Endothelial cell of umbilical vein (primary cell): ENCODE measurements around the gene TXLNA. TPM values are rescaled to one million over a fixed set of nuclear protein-coding genes. Genes with fewer than 3 reads are reported as not detected.

ENCODE experiments used
- BruUV-seq: library from RNA; stranded (reverse); fragments of 400-500 nt; replicated peaks from 2 replicates; lab custom pipeline; 2021; lab: Mats Ljungman, UMichigan
- CTCF ChIA-PET: fragments of 300-600, 350-600 bp; sonication (Branson Sonifier 250); formaldehyde crosslinking; loops from one replicate; lab custom pipeline; 2021; ENCODE audit warnings: antibody characterized with exemption, inconsistent platforms; lab: Charles Lee
- POLR2A ChIA-PET: fragments of 300-600, 350-600 bp; sonication (Branson Sonifier 250); formaldehyde crosslinking; loops from one replicate; lab custom pipeline; 2021; ENCODE audit warnings: antibody characterized with exemption, inconsistent platforms; lab: Charles Lee
- DNase-seq: peaks from one replicate; pipeline ENCODE4 v3.0.0-alpha.2; 2011; ENCODE audit warnings: low read depth, low spot score
- FAIRE-seq: peaks from 2 replicates; lab custom pipeline; 2011; peaks lifted over from hg19 to GRCh38; lab: Jason Lieb, UNC
- H2AFZ ChIP-seq: 2 replicates; pipeline ENCODE4 v1.6.0; 2012; ENCODE audit warnings: low read depth, low read length, control low read depth, inconsistent platforms
- H3K27ac ChIP-seq: 2 replicates; pipeline ENCODE4 v1.5.1; 2011; ENCODE audit warnings: low read depth, mild to moderate bottlenecking, control low read depth, low read length, moderate library complexity; ENCODE audit not compliant: insufficient read depth
- H3K27me3 ChIP-seq, 2 experiments: 2 replicates each; pipeline versions ENCODE4 v1.6.0 to v1.6.1; 2011; ENCODE audit warnings: low read length in 2 of 2, mixed read lengths in 1 of 2; ENCODE audit not compliant: control insufficient read depth in 2 of 2, insufficient read depth in 2 of 2
- H3K36me3 ChIP-seq, 2 experiments: 2 replicates in 1 of 2; 3 replicates in 1 of 2; pipeline ENCODE4 v1.5.1; 2011; ENCODE audit warnings: low read length in 2 of 2, mild to moderate bottlenecking in 1 of 2, moderate library complexity in 1 of 2; ENCODE audit not compliant: control insufficient read depth in 2 of 2, insufficient read depth in 2 of 2; ENCODE audit errors: extremely low read depth in 1 of 2
- H3K4me1 ChIP-seq: 3 replicates; pipeline ENCODE4 v1.5.1; 2011; ENCODE audit warnings: mild to moderate bottlenecking, low read length; ENCODE audit not compliant: control insufficient read depth, insufficient read depth; ENCODE audit errors: extremely low read depth
- H3K4me2 ChIP-seq: 2 replicates; pipeline ENCODE4 v1.6.1; 2011; ENCODE audit warnings: low read length, control low read depth, mixed read lengths; ENCODE audit not compliant: insufficient read depth
- H3K4me3 ChIP-seq, 3 experiments: fragments of 200-600 bp in 1 of 3; sonication (generic), shearing (Covaris generic) in 1 of 3; replicated peaks in 1 of 3; 2 replicates each; pipeline ENCODE4 v1.5.1; 2011 to 2016; ENCODE audit warnings: control low read depth in 3 of 3, low read length in 3 of 3, mild to moderate bottlenecking in 2 of 3, inconsistent platforms in 1 of 3, low read depth in 1 of 3, moderate library complexity in 1 of 3; ENCODE audit not compliant: insufficient read depth in 1 of 3
- H3K79me2 ChIP-seq: 2 replicates; pipeline ENCODE4 v1.6.0; 2012; ENCODE audit warnings: low read length, inconsistent platforms; ENCODE audit not compliant: control insufficient read depth, insufficient read depth
- H3K9ac ChIP-seq: replicated peaks from 2 replicates; pipeline ENCODE3; 2011; ENCODE audit warnings: low read length, control low read depth; ENCODE audit not compliant: insufficient read depth; ENCODE audit errors: extremely low read depth
- H3K9me1 ChIP-seq: replicated peaks from 3 replicates; pipeline ENCODE4 v1.6.0; 2011; ENCODE audit warnings: mild to moderate bottlenecking, low read length; ENCODE audit not compliant: control insufficient read depth, insufficient read depth; ENCODE audit errors: extremely low read depth
- H3K9me3 ChIP-seq: replicated peaks from 2 replicates; pipeline ENCODE4 v1.5.1; 2012; ENCODE audit warnings: low read length, inconsistent platforms; ENCODE audit not compliant: control insufficient read depth, insufficient read depth
- H4K20me1 ChIP-seq: replicated peaks from 2 replicates; pipeline ENCODE3; 2011; ENCODE audit warnings: mild to moderate bottlenecking, low read length; ENCODE audit not compliant: control insufficient read depth, insufficient read depth; ENCODE audit errors: extremely low read depth
- CTCF ChIP-seq, 2 donors: IDR thresholded peaks; 1 replicate in 1 of 2; 2 replicates in 1 of 2; pipeline ENCODE4 v1.5.1; 2011; ENCODE audit warnings: low read length in 2 of 2, mild to moderate bottlenecking in 2 of 2, moderate library complexity in 2 of 2, control low read depth in 1 of 2, inconsistent platforms in 1 of 2, low read depth in 1 of 2; ENCODE audit not compliant: insufficient read depth in 1 of 2; ENCODE audit errors: extremely low read depth in 1 of 2
- EZH2 ChIP-seq: IDR thresholded peaks from 2 replicates; pipeline ENCODE4 v1.6.1; 2012; ENCODE audit warnings: borderline replicate concordance, low read depth, mild to moderate bottlenecking, moderate library complexity, low read length, inconsistent platforms; ENCODE audit not compliant: severe bottlenecking
- FOS ChIP-seq: IDR thresholded peaks from 2 replicates; pipeline ENCODE4 v1.6.1; 2011; ENCODE audit warnings: mild to moderate bottlenecking, low read length, moderate library complexity, borderline replicate concordance; ENCODE audit not compliant: insufficient read depth
- GATA2 ChIP-seq: IDR thresholded peaks from 2 replicates; pipeline ENCODE4 v1.7.0; 2011; ENCODE audit warnings: low read depth, mild to moderate bottlenecking, moderate library complexity, mixed read lengths, low read length; ENCODE audit not compliant: insufficient read length, insufficient read depth
- JUN ChIP-seq: IDR thresholded peaks from 2 replicates; pipeline ENCODE4 v1.6.1; 2011; ENCODE audit warnings: borderline replicate concordance, low read depth; ENCODE audit not compliant: insufficient read length, insufficient read depth
- MYC ChIP-seq: IDR thresholded peaks from one replicate; pipeline ENCODE4 v1.6.1; 2011; ENCODE audit warnings: mild to moderate bottlenecking, low read depth, low read length
- POLR2A ChIP-seq: IDR thresholded peaks from 2 replicates; pipeline ENCODE4 v1.6.1; 2012; ENCODE audit warnings: low read depth, mild to moderate bottlenecking, control low read depth, low read length
- POLR2AphosphoS5 ChIP-seq: IDR thresholded peaks from 2 replicates; pipeline ENCODE4 v1.6.1; 2012; ENCODE audit warnings: low read depth, mild to moderate bottlenecking, control low read depth, low read length, moderate library complexity; ENCODE audit not compliant: insufficient read depth
- dilution Hi-C: fragments of 300-500 bp; cut with MboI; formaldehyde crosslinking; loops from one replicate; pipeline ENCODE4 v1.15.0; 2019; ENCODE audit warnings: low sequenced_read_pairs; ENCODE audit not compliant: extremely low pct_ligation_motif_present
- intact Hi-C: fragments of 100-400 bp; cut with micrococcal nuclease; formaldehyde crosslinking; loops from one replicate; pipeline ENCODE4 v1.10.0; 2022
- polyA plus RNA-seq, 4 experiments: library from polyadenylated mRNA; depleted of rRNA in 3 of 4; stranded (reverse) in 3 of 4; unstranded in 1 of 4; fragments of >200 nt; gene quantifications; 2 replicates each; pipeline versions ENCODE4 v1.2.1 to v1.2.3, GENCODE V29; 2011 to 2012; ENCODE audit warnings: missing spikeins in 1 of 4
- total RNA-seq: library from RNA; stranded (reverse); gene quantifications from 2 replicates; pipeline ENCODE4 v1.2.3, GENCODE V29; 2021
- TF ChIP-seq, protein P1 (sequence below): IDR thresholded peaks from 2 replicates; pipeline ENCODE4 v1.6.1; 2011; ENCODE audit not compliant: insufficient read depth, insufficient read length

The TXLNA gene
- total and polyA plus RNA-seq, 2 donors (not counting 3 experiments of a cell fraction or from before 2014, with no cell fraction given), result 41.8 to 69.4 TPM

GRCh38 chr1:32151319-32151787, 28.1 kb upstream of the TXLNA start:
- H3K27me3 ChIP-seq, result no peaks in the 10 kb centered on the region
- H4K20me1 ChIP-seq, result peaks cover 2% of the 10 kb centered on the region
- FAIRE-seq (no peak), DNase-seq (peak; percentile 16)
- ChIA-PET CTCF (interaction anchor here (0.5 to 2.5 kb wide), 3 partner anchors 23 to 43 kb away, joined by 3 to 12 read pairs (median 11); partner anchors contain the start of gene KPNA6), POLR2A (interaction anchor here (0.6 kb wide), 2 partner anchors 9 to 15 kb away, joined by 3 to 5 read pairs; no protein-coding TSS in a partner anchor)
- H3K9me1 ChIP-seq, result no peaks in the 10 kb centered on the region
- H3K4me3 ChIP-seq, result no peak overlapping the region
- no peaks in the 10 kb centered on the region for H3K4me1 ChIP-seq
- no peak overlapping the region for H3K4me2 ChIP-seq
- H3K9me3 ChIP-seq, result no peaks in the 10 kb centered on the region
- peaks cover 0 to 1% of the 10 kb centered on the region in 2 experiments for H3K36me3 ChIP-seq
- H3K27ac ChIP-seq, result no peak overlapping the region
- intact Hi-C loops (no loop called here), dilution Hi-C loops (no loop called here)
- H3K79me2 ChIP-seq, result peaks cover 50% of the 10 kb centered on the region
- H2AFZ ChIP-seq, result no peak overlapping the region
- TF ChIP-seq JUN, result no peak
- TF ChIP-seq, protein P1, sequence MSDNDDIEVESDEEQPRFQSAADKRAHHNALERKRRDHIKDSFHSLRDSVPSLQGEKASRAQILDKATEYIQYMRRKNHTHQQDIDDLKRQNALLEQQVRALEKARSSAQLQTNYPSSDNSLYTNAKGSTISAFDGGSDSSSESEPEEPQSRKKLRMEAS, result no peak
- TF ChIP-seq FOS, result no peak
- TF ChIP-seq GATA2, result no peak
- TF ChIP-seq MYC, result no peak
- no peak overlapping the region for H3K9ac ChIP-seq
- BruUV-seq, result no TSS peak

GRCh38 chr1:32159189-32159588, 20.3 kb upstream of the TXLNA start:
- Histone ChIP-seq H3K27ac (no peak overlapping the region), H4K20me1 (no peaks in the 10 kb centered on the region), H3K27me3 (no peaks in the 10 kb centered on the region), H3K36me3 (peaks cover 35 to 36% of the 10 kb centered on the region in 2 experiments), H2AFZ (no peak overlapping the region), H3K4me3 (no peak overlapping the region), H3K9me1 (no peaks in the 10 kb centered on the region), H3K4me1 (no peaks in the 10 kb centered on the region), H3K79me2 (no peaks in the 10 kb centered on the region), H3K4me2 (no peak overlapping the region), H3K9me3 (no peaks in the 10 kb centered on the region), H3K9ac (no peak overlapping the region)
- TF ChIP-seq, protein P1, result no peak
- TF ChIP-seq POLR2AphosphoS5 (no peak), JUN (no peak), POLR2A (no peak), GATA2 (no peak), CTCF (IDR thresholded peaks at IDR 0.05; ENCODE audit: extremely low read depth in 1 of 2, insufficient read depth in 1 of 2, low read depth in 1 of 2, low read length in 2 of 2) (no peak), MYC (no peak), EZH2 (no peak), FOS (no peak)
- ChIA-PET POLR2A (no interaction called here), CTCF (no interaction called here)
- no peak for DNase-seq
- FAIRE-seq, result peak; percentile 4
- dilution Hi-C loops, result no loop called here
- no TSS peak for BruUV-seq
- intact Hi-C loops, result no loop called here
